Measurements from ENCODE around the gene LTBP2.

Gene LTBP2

DNA sequence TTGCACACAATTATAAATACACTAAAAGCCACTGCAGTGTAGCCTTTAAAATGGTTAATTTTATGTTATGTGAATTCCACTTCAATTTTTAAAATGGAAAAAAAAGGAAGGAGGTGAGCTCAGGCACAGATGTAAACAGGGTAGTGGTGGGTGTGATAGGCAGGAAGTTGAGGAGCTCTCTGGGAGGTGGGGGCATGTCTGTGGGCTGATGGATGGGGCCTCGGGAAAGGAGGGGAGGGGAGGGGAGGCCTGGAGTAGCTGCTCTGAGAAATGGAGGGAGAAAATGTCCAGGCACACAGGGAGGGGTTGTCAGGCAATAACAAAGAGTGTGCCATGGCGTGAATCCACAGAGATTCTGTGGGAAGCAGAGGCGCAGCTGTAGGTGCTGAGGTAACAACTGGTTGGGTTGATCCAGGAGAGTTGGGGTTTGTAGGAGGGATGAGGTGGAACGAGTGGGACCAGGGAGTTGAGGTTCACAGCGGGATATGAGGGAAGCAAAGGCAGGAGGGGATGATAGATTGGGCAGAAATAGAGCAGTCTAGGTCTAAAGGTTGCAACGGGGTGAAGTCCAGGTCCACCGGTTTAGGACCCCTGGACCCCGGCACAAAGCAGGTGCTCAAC, 57.2 kb downstream of the LTBP2 start:
- H3K4me3 ChIP-seq (ENCODE audit: low read depth in 1 of 2, low read length in 2 of 2), result no peak overlapping the region
- H3K36me3 ChIP-seq (ENCODE audit: insufficient read depth, low read length), result no peaks in the 10 kb centered on the region
- H3K9me3 ChIP-seq (ENCODE audit: low read length), result no peaks in the 10 kb centered on the region
- no peaks in the 10 kb centered on the region for H3K27me3 ChIP-seq (ENCODE audit: control insufficient read depth in 1 of 2, insufficient read depth in 2 of 2, low read length in 2 of 2)
- H3K27ac ChIP-seq (ENCODE audit: low read depth, low read length), result no peak overlapping the region
- peaks cover 5% of the 10 kb centered on the region for H3K4me1 ChIP-seq (ENCODE audit: insufficient read depth, low read length)
- no peak overlapping the region for H3K9ac ChIP-seq (ENCODE audit: low read length)

DNA sequence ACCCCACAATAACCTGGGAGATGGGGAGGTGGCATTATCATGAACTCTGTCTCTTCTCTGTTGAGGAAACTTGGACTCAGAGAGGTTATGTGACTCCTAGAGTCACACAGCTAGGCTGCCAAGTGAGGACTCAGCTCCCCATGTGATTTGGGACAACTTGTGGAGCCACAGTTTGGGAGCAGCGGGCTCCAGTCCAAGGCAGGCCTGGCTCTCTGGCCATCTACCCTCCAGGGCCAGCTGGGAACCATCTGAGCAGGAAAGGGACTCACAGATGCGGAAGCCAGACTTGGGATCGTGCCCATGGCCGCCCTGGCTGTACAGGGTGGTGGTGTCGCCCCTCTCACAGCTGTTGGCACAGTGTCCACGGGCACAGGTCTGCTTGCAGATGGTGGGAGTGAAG, 59.4 kb downstream of the LTBP2 start:
- Histone ChIP-seq H3K36me3 (ENCODE audit: insufficient read depth, low read length) (no peaks in the 10 kb centered on the region), H3K27ac (ENCODE audit: low read depth, low read length) (no peak overlapping the region), H3K9ac (ENCODE audit: low read length) (no peak overlapping the region), H3K9me3 (ENCODE audit: low read length) (no peaks in the 10 kb centered on the region), H3K4me3 (ENCODE audit: low read depth in 1 of 2, low read length in 2 of 2) (no peak overlapping the region), H3K4me1 (ENCODE audit: insufficient read depth, low read length) (peaks cover 5% of the 10 kb centered on the region), H3K27me3 (ENCODE audit: control insufficient read depth in 1 of 2, insufficient read depth in 2 of 2, low read length in 2 of 2) (no peaks in the 10 kb centered on the region)

DNA sequence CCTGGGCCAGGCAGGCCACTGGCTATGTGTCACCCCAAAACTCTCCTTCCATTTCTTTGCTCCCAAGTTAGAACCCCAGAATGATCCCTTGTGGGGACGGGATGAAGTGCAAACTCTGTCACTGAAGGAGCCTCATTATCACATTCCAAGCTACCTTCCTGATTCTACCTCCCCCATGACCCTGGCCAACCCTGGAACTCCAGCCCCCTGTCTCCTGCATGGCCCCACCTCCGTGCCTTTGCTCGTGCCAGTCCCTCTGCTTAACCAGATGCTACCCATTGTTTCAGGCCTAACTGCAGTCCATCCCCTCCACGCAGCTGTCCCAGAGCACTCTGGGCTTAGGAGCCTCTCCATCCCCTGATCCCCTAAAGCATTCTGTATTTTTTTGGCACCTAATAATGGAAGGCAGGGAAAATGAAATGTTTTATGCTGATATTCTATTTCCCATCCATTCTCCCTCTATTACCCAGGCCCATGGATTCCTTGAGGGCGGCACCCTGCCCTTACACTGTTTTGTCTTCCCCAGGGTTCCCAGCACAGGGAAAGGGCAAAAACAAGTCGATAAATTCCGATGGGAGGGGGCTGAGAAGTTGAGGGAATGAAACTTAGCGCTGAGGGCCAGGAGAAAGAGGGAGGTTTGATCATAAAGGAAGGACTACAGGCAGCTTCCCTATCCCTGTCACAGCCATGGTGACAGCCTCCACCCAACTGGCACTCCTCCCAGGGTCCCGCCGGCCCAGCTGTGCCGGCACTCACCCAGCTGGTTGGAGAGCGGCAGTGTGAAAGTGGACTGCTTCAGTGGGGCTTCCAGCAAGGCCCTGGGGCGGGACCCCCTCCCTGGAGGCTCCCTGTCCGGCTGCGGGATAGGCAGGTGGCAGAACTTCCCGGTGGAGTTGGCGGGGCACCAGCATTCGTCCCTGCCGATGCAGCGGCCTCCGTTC, 60.3 kb downstream of the LTBP2 start:
- H3K9ac ChIP-seq (ENCODE audit: low read length), result no peak overlapping the region
- no peak overlapping the region for H3K27ac ChIP-seq (ENCODE audit: low read depth, low read length)

DNA sequence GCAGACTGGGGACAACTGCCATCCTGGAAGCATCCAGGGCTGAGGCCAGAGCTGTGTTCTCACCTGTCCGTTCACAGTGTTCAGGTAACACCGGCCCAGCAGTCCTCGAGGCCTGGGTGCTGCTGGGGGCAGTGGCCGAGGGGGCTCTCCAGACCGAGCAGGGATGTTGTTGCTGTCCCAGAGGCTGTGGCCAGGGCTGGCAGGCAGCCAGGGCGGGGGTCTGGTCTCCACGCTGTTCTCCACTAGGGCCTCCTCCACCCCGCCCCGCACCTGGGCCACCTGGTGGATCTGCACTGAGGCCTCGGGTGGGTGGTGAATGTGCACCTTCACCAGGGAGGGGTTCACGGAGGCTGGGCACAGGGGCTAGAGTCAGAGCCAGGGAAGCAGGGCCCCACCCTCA, 61.0 kb downstream of the LTBP2 start:
- Histone ChIP-seq H3K27me3 (ENCODE audit: control insufficient read depth in 1 of 2, insufficient read depth in 2 of 2, low read length in 2 of 2) (no peaks in the 10 kb centered on the region), H3K4me3 (ENCODE audit: low read depth in 1 of 2, low read length in 2 of 2) (no peak overlapping the region), H3K4me1 (ENCODE audit: insufficient read depth, low read length) (peaks cover 9% of the 10 kb centered on the region), H3K9ac (ENCODE audit: low read length) (no peak overlapping the region), H3K27ac (ENCODE audit: low read depth, low read length) (no peak overlapping the region), H3K9me3 (ENCODE audit: low read length) (no peaks in the 10 kb centered on the region), H3K36me3 (ENCODE audit: insufficient read depth, low read length) (no peaks in the 10 kb centered on the region)

More for the DNA sequence above, 60.3 kb downstream of the LTBP2 start:
- H3K9me3 ChIP-seq (ENCODE audit: low read length), result no peaks in the 10 kb centered on the region
- H3K36me3 ChIP-seq (ENCODE audit: insufficient read depth, low read length), result no peaks in the 10 kb centered on the region
- H3K27me3 ChIP-seq (ENCODE audit: control insufficient read depth in 1 of 2, insufficient read depth in 2 of 2, low read length in 2 of 2), result no peaks in the 10 kb centered on the region
- H3K4me1 ChIP-seq (ENCODE audit: insufficient read depth, low read length), result peaks cover 5% of the 10 kb centered on the region
- H3K4me3 ChIP-seq (ENCODE audit: low read depth in 1 of 2, low read length in 2 of 2), result no peak overlapping the region

DNA sequence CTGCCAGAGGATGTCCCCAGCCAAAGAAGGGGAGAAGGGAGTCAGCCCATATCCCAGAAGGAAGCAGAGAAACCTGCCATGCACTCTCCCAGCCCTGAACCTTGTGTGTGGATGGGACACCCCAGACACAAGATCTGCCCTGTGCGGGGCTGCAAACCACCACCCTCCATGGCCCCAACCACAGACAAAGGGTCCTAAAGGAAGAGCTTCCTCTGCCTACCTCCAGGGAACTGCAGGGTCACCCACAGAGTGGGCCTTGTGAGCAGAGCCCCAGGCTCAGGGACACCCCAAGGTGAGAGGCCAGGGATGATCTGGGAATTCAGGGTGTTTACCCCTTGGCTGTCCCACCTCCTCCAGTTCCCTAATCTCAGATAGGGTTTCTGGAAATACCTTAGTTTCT, 62.0 kb downstream of the LTBP2 start:
- Histone ChIP-seq H3K36me3 (ENCODE audit: insufficient read depth, low read length) (no peaks in the 10 kb centered on the region), H3K4me3 (ENCODE audit: low read depth in 1 of 2, low read length in 2 of 2) (no peak overlapping the region), H3K27me3 (ENCODE audit: control insufficient read depth in 1 of 2, insufficient read depth in 2 of 2, low read length in 2 of 2) (no peaks in the 10 kb centered on the region), H3K4me1 (ENCODE audit: insufficient read depth, low read length) (peaks cover 9% of the 10 kb centered on the region), H3K9ac (ENCODE audit: low read length) (no peak overlapping the region), H3K27ac (ENCODE audit: low read depth, low read length) (no peak overlapping the region), H3K9me3 (ENCODE audit: low read length) (no peaks in the 10 kb centered on the region)

DNA sequence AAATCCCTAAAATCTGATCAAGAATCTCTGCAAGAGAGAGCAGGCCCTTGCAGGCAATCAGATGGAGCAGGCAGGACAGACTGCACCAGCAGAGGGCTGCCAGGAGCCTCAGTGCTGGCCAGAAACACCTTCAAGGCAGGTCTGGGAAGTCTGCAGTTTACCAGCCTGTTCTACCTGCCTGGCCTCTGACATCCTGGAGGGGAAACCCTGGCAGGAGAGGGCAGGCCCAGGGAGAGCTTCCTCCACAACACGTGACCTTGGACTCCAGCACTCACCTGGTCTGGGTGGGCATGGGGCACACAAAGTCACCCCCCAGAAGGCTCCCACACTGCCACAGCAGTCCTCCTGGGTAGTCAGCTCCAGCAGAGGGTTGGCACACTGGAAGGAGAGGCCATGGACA, 62.4 kb downstream of the LTBP2 start:
- H3K27ac ChIP-seq (ENCODE audit: low read depth, low read length), result no peak overlapping the region
- H3K9me3 ChIP-seq (ENCODE audit: low read length), result no peaks in the 10 kb centered on the region
- H3K27me3 ChIP-seq (ENCODE audit: control insufficient read depth in 1 of 2, insufficient read depth in 2 of 2, low read length in 2 of 2), result no peaks in the 10 kb centered on the region
- no peak overlapping the region for H3K4me3 ChIP-seq (ENCODE audit: low read depth in 1 of 2, low read length in 2 of 2)
- H3K4me1 ChIP-seq (ENCODE audit: insufficient read depth, low read length), result peaks cover 9% of the 10 kb centered on the region
- no peak overlapping the region for H3K9ac ChIP-seq (ENCODE audit: low read length)
- H3K36me3 ChIP-seq (ENCODE audit: insufficient read depth, low read length), result no peaks in the 10 kb centered on the region

DNA sequence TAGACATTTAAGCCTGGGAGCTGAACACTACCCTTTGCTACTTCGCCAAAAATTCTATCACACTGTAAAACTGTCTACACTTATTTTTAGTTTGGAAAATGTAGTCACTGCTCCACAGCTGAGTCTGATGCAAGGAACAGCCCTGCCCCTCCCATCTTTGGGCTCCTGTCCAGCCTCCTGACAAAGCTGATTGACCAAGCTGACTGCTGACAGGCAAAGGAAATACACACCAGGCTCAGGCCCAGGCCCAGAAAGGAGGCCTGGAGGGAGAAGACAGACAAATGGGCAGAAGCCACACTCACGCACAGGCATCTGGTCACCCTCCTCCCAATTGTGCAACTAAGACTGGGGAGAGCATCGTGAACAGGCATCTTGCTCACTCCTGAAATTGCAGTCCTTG, 63.2 kb downstream of the LTBP2 start:
- Histone ChIP-seq H3K4me3 (ENCODE audit: low read depth in 1 of 2, low read length in 2 of 2) (no peak overlapping the region), H3K9me3 (ENCODE audit: low read length) (no peaks in the 10 kb centered on the region), H3K9ac (ENCODE audit: low read length) (no peak overlapping the region), H3K4me1 (ENCODE audit: insufficient read depth, low read length) (peaks cover 9% of the 10 kb centered on the region), H3K27ac (ENCODE audit: low read depth, low read length) (no peak overlapping the region), H3K36me3 (ENCODE audit: insufficient read depth, low read length) (no peaks in the 10 kb centered on the region), H3K27me3 (ENCODE audit: control insufficient read depth in 1 of 2, insufficient read depth in 2 of 2, low read length in 2 of 2) (no peaks in the 10 kb centered on the region)

DNA sequence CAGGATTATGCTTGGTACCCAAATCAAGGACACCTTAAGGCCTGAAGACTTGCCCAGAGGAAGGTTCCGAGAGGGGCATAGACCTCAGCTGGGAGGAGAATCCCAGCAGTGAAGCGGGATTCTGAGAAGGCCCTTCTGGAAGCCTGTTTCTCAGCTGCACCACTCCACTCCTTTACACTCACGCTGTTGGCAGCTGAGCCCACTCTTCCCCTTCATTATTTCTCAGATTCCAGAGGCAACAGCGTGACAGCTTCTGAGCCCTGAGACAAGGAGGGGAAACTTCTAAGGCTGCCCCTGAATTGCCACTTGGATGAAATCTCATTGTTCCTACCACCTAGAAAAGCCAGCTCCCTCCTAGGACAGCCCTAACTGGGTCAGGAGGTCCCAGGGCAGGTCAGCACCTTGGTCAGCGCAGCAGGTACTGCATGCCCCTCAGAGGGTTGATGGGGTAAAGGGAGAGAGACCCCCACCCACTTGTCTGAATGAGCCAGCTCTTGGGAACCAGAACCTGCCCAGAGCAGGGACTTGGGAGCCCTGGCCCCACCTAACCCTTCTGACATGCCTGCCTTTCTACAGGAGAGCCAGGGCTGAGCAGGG, 64.6 kb downstream of the LTBP2 start:
- no peak overlapping the region for H3K27ac ChIP-seq (ENCODE audit: low read depth, low read length)

DNA sequence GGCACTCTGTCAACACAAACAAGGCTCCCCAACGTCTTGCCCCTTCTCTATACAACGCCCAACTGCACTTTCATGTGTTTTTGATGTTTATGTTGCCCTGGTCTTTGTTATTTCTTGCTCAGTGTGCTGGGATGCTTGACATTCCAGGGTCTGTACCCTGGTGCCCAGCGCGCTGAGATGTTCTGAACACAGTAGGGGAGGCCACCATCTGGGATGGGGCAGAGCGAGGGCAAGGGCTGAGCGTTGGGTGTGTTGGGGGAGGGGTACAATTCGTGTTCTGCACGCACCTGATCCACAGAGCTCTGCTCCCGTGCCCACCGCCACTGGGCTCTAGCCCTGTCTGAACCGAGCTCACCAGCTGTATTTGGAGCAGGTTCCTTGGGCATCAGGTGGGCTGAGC, 65.6 kb downstream of the LTBP2 start:
- H3K4me1 ChIP-seq (ENCODE audit: insufficient read depth, low read length), result peaks cover 4% of the 10 kb centered on the region
- no peaks in the 10 kb centered on the region for H3K36me3 ChIP-seq (ENCODE audit: insufficient read depth, low read length)
- H3K27me3 ChIP-seq (ENCODE audit: control insufficient read depth in 1 of 2, insufficient read depth in 2 of 2, low read length in 2 of 2), result no peaks in the 10 kb centered on the region
- no peaks in the 10 kb centered on the region for H3K9me3 ChIP-seq (ENCODE audit: low read length)
- H3K27ac ChIP-seq (ENCODE audit: low read depth, low read length), result no peak overlapping the region
- no peak overlapping the region for H3K9ac ChIP-seq (ENCODE audit: low read length)
- H3K4me3 ChIP-seq (ENCODE audit: low read depth in 1 of 2, low read length in 2 of 2), result no peak overlapping the region

More for the DNA sequence above, 64.6 kb downstream of the LTBP2 start:
- Histone ChIP-seq H3K36me3 (ENCODE audit: insufficient read depth, low read length) (no peaks in the 10 kb centered on the region), H3K4me3 (ENCODE audit: low read depth in 1 of 2, low read length in 2 of 2) (no peak overlapping the region), H3K9ac (ENCODE audit: low read length) (no peak overlapping the region), H3K27me3 (ENCODE audit: control insufficient read depth in 1 of 2, insufficient read depth in 2 of 2, low read length in 2 of 2) (no peaks in the 10 kb centered on the region), H3K9me3 (ENCODE audit: low read length) (no peaks in the 10 kb centered on the region), H3K4me1 (ENCODE audit: insufficient read depth, low read length) (peaks cover 5% of the 10 kb centered on the region)

DNA sequence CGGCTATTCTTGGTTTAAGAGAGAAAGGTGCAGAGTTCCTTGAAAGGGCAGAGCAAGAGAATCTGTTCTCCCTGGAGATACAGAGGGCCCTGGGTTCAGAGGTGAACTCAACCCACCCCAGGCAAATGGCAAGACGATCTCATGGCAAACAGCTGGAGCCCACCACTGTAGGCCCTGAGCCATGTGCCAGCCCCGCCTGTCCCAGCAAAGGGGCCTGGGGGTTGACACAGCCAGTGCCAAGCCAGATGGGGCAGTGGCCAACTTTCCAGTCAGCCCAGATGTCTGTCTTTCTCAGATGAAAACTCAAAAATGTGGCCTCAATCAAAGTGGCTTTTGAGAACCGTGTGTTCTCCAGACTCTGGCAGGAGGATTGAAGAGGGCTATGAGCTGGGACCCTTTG, 66.7 kb downstream of the LTBP2 start:
- no peak overlapping the region for H3K27ac ChIP-seq (ENCODE audit: low read depth, low read length)
- no peaks in the 10 kb centered on the region for H3K36me3 ChIP-seq (ENCODE audit: insufficient read depth, low read length)
- H3K4me1 ChIP-seq (ENCODE audit: insufficient read depth, low read length), result peaks cover 4% of the 10 kb centered on the region
- no peak overlapping the region for H3K4me3 ChIP-seq (ENCODE audit: low read depth in 1 of 2, low read length in 2 of 2)
- H3K27me3 ChIP-seq (ENCODE audit: control insufficient read depth in 1 of 2, insufficient read depth in 2 of 2, low read length in 2 of 2), result no peaks in the 10 kb centered on the region
- no peak overlapping the region for H3K9ac ChIP-seq (ENCODE audit: low read length)
- no peaks in the 10 kb centered on the region for H3K9me3 ChIP-seq (ENCODE audit: low read length)

DNA sequence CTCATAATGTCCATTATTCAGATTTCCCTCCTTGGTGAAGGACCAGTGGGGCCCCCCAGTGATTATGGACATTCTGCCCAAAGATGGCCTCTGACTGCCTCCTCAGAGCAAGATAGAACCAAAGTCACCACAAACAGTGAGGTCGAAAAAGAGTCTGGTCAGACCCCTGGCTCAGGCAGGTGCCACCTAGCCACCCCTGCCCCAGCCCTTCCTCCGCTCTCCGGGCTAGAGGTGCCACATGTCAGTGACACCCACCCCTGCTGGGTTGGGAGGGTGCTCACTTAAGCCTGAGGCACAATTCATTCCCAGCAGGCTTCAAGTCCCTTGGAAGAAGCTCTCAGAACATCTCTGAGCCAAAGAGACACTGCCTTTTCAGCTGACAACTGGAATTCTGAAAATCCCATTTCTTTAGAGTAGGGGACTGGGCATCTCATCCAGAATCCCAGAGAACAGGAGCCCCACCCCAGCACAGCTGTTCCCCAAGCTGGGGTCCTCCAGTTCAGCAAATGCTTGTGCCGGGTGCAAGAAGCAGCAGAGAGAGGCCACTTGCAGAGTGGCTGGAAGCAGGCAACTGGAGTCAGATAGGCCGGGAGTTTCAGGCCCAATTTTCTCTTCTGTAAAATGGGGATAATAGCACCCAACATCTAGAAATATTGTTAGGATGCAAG, 68.1 kb downstream of the LTBP2 start:
- H3K4me3 ChIP-seq (ENCODE audit: low read depth in 1 of 2, low read length in 2 of 2), result no peak overlapping the region
- H3K9ac ChIP-seq (ENCODE audit: low read length), result no peak overlapping the region
- no peaks in the 10 kb centered on the region for H3K27me3 ChIP-seq (ENCODE audit: control insufficient read depth in 1 of 2, insufficient read depth in 2 of 2, low read length in 2 of 2)
- H3K4me1 ChIP-seq (ENCODE audit: insufficient read depth, low read length), result peaks cover 4% of the 10 kb centered on the region
- H3K36me3 ChIP-seq (ENCODE audit: insufficient read depth, low read length), result no peaks in the 10 kb centered on the region
- H3K9me3 ChIP-seq (ENCODE audit: low read length), result no peaks in the 10 kb centered on the region
- H3K27ac ChIP-seq (ENCODE audit: low read depth, low read length), result no peak overlapping the region

Measured in muscle layer of colon (tissue), 2 donors.